ENCODE measurements around the gene TNNC1.

Gene TNNC1

DNA sequence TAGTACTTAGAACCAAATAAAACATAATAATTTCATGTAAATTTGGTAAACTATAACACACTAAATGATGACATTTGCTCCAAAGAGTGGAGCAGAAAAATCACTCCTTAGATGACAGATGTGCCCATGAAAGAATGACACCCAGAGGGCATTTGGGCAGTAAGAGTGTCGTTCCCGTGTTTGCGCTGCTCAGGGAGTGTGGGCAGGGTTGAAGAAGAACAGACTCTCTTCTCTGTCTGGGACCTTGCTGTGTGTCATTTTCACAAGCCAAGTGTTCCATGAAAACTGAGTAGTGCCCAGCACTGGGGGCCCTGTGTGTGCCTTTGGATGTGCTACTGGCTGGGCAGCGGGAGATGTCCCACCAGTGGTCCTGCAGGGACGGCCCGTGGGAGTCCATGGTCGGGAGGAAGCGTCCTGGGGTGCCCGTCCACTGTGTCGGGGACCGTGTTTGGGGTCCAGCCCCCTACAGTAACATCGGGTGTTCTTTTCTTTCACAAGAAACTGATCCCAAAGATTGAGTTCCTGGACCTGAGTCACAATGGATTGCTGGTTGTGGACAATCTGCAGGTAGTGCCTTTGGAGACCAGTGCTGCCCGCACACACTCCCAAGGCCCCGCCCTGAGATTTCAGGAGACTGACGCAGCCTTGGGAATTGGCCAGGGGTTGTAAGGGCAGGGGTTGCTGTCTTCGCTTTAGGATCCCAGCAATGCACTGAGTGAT lies 23.4 kb upstream of the TNNC1 start:
- H3K4me3 ChIP-seq (ENCODE audit: low read length), result no peak overlapping the region
- TF ChIP-seq, protein P1, sequence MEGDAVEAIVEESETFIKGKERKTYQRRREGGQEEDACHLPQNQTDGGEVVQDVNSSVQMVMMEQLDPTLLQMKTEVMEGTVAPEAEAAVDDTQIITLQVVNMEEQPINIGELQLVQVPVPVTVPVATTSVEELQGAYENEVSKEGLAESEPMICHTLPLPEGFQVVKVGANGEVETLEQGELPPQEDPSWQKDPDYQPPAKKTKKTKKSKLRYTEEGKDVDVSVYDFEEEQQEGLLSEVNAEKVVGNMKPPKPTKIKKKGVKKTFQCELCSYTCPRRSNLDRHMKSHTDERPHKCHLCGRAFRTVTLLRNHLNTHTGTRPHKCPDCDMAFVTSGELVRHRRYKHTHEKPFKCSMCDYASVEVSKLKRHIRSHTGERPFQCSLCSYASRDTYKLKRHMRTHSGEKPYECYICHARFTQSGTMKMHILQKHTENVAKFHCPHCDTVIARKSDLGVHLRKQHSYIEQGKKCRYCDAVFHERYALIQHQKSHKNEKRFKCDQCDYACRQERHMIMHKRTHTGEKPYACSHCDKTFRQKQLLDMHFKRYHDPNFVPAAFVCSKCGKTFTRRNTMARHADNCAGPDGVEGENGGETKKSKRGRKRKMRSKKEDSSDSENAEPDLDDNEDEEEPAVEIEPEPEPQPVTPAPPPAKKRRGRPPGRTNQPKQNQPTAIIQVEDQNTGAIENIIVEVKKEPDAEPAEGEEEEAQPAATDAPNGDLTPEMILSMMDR (conservative IDR thresholded peaks at IDR 0.05; ENCODE audit: low read length), result no peak
- DNase-seq (ENCODE audit: low read depth), result no peak

DNA sequence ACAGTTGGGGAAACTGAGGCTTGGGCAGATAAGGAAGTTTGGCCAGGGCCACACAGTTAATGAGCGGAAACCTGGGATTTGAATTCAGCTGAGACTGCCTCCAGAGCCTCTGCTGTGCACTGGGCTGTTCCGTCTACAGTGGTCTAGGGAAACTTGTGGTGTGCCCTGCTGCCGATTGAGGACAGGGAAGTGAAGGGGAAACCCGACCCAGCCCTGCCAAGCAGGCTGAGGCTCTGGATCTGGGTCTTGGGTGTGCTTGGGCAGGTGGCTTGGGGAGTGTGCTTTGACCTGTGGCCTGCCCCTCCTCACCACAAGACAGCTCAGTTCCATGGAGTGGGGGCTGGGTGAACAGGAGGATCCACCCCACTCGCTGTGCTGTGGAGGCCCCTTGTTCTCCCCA lies 19.2 kb upstream of the TNNC1 start:
- TF ChIP-seq, protein P1 (conservative IDR thresholded peaks at IDR 0.05; ENCODE audit: low read length), result no peak
- H3K4me3 ChIP-seq (ENCODE audit: low read length), result no peak overlapping the region
- no peak for DNase-seq (ENCODE audit: low read depth)

GRCh38 chr3:52472239-52473000 lies 18.6 kb upstream of the TNNC1 start:
- no peak overlapping the region for H3K4me3 ChIP-seq (ENCODE audit: low read length)
- TF ChIP-seq, protein P1 (conservative IDR thresholded peaks at IDR 0.05; ENCODE audit: low read length), result no peak
- DNase-seq (ENCODE audit: low read depth), result no peak

DNA sequence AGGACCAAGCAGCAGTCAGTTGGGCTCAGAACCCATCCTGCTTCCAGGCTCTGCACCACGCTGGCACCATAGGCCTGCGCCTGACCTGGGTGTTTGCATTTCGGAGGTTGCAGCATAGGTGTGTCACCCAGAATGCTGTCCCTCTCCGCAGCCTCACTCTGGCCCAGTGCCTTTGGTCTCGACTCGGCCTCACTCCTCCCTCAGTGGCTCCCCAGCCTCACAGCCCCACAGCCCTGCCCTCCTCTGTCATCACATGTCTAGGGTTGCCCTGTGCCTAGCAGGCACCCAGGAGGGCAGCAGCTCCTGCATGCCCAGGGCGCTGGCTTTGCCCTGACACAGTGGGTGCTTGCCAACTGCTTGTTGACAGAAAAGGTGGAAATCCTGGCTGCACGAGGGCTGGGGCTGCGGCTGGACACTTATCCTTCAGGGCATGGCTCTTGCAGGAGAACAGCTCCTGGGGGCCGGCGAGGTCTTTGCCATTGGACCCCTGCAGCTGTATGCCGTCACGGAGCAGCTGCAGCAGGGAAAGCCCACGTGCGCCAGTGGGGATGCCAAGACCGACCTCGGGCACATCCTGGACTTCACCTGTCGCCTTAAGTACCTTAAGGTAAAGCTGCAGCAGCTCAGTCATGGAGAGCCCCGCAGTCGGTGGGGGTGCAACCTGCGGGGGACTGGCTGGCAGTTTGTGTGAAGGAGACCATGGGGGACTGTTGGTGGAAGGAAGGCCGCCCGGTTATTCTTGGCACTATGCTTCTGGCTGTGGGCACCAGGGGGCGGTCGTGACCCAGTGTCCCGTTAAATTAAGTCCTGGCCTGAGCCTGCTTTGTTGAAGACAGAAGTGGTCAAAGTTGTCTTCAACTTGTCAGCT lies 17.8 kb upstream of the TNNC1 start:
- DNase-seq (ENCODE audit: low read depth), result peak; percentile 52
- TF ChIP-seq, protein P1 (conservative IDR thresholded peaks at IDR 0.05; ENCODE audit: low read length), result peak; percentile 63
- H3K4me3 ChIP-seq (ENCODE audit: low read length), result no peak overlapping the region

DNA sequence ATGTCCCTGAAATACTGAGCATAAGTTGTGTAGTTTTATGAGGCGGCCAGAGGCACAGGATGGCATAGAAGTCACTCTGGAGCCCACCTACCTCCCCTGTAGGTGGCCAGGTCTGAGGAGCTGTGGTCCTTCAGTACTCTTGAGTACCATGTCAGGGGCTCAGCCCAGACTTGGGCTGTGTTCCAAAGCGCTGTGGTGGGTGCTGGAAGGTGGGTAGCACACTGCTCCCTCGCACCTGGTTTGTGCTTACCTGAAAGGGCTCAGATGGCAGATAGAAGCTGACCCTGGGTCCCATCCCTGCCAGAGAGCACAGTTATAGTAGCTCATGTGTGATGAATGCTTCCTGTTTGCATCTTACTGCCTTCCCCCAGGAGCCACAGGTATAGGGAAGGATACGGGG lies 17.1 kb upstream of the TNNC1 start:
- TF ChIP-seq, protein P1 (conservative IDR thresholded peaks at IDR 0.05; ENCODE audit: low read length), result no peak

DNA sequence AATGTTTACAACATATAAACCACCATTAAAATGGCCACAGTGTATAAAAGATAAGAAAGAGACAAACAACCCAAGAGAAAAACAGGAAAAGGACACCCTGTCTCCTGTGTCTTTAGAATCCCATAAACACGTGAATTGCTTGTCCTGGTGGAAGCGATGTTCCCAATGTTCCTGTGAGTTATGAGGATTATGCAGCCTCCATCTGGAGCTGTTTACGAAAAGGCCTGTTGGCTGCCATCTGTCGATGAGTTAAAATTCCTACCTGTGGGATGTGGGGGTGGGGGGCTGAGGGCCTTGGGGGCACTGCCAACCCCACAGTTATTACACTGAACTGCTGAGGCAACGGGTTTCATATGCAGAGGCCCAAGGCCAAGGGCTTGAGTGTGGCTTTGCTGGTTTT lies 15.2 kb upstream of the TNNC1 start:
- TF ChIP-seq, protein P1 (conservative IDR thresholded peaks at IDR 0.05; ENCODE audit: low read length), result no peak
- no peak for DNase-seq (ENCODE audit: low read depth)
- H3K4me3 ChIP-seq (ENCODE audit: low read length), result no peak overlapping the region

More for the DNA sequence above, 17.1 kb upstream of the TNNC1 start:
- no peak for DNase-seq (ENCODE audit: low read depth)
- H3K4me3 ChIP-seq (ENCODE audit: low read length), result no peak overlapping the region

Data from AG10803 (cell line).